GM10266 (cell line): ENCODE results near the gene KIAA0586.

Experiments used
- DNase-seq: peaks from one replicate; pipeline ENCODE4 v3.0.0; 2012; ENCODE audit errors: extremely low spot score
- TF ChIP-seq, protein P1 (sequence below): IDR thresholded peaks from 2 replicates; pipeline ENCODE4 v1.5.1; 2012; ENCODE audit warnings: mild to moderate bottlenecking, low read depth; ENCODE audit not compliant: control insufficient read depth, insufficient read depth; ENCODE audit errors: missing control alignments

KIAA0586 gene

DNA sequence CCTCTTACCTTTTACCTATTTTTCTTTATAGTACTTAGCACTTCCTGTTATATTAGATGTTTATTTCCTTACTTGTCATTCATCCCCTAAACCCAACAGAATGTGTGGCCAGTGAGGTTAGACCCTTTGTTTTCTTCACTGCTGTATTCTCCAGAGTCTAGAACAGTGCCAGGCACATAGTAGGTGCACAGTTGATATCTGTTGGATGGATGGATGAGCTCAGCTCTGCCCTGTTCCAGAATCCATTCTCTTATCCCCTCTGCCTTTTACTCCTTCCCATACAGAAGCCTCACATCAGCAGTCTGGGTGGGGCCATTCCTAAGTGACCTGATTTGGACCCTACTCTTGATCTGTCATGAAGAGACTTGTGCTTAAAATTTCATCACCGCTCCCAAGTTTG is 115.7 kb downstream of the KIAA0586 start:
- TF ChIP-seq, protein P1, sequence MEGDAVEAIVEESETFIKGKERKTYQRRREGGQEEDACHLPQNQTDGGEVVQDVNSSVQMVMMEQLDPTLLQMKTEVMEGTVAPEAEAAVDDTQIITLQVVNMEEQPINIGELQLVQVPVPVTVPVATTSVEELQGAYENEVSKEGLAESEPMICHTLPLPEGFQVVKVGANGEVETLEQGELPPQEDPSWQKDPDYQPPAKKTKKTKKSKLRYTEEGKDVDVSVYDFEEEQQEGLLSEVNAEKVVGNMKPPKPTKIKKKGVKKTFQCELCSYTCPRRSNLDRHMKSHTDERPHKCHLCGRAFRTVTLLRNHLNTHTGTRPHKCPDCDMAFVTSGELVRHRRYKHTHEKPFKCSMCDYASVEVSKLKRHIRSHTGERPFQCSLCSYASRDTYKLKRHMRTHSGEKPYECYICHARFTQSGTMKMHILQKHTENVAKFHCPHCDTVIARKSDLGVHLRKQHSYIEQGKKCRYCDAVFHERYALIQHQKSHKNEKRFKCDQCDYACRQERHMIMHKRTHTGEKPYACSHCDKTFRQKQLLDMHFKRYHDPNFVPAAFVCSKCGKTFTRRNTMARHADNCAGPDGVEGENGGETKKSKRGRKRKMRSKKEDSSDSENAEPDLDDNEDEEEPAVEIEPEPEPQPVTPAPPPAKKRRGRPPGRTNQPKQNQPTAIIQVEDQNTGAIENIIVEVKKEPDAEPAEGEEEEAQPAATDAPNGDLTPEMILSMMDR: no peak
- DNase-seq: no peak

DNA sequence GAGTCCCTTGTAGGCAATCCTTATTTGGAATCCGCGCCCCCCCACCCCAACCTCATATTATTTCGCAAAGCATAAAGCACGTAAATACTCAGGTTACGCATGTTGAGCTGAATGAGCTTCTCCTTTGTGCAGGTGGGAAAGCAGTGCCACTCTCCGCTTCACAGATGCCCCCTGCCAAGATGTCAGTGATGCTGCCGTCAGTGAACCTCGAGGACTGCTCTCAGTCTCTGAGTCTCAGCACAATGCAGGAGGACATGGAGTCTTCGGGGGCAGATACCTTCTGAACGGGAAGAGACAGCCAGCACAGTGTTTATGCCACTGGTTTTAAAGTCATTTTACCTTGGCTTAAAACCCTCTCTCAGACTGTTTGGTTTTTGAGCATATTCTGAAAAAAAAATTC is 120.1 kb downstream of the KIAA0586 start:
- TF ChIP-seq, protein P1: no peak
- no peak for DNase-seq

DNA sequence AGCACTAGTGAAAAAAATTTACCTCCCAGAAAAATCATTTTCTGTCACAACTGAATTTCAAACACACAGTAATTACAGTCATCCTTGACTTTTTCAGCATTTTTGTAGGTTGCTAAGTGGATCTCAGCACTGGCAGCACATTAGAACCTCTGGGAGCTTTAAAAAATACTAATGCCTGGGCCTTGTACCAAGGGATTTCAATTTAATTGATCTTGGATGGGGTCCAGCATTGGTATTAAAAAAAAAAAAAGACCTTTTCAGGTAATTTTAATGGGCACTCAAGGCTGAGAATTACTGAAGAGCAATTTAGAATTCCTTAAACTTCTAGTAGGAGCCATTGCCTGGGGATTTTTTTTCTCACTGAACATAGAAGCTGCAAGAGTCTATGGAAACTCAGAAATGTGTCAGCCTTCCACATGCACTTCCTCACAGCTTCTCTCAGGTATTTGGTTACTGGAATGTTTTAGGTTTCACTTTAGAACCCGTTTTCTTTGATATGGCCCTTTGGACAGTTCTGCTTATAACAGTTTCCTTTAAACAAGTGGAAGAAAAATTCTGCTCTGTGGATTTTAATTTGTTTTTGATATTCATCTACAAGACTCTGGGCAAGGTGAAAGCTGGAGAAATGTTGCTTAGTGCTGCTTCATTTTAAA is 121.7 kb downstream of the KIAA0586 start:
- DNase-seq: no peak
- TF ChIP-seq, protein P1: no peak

- no peak for DNase-seq
- TF ChIP-seq, protein P1: no peak
These were observed 126.4 kb downstream of the KIAA0586 start for GRCh38 chr14:58553959-58554358.

DNA sequence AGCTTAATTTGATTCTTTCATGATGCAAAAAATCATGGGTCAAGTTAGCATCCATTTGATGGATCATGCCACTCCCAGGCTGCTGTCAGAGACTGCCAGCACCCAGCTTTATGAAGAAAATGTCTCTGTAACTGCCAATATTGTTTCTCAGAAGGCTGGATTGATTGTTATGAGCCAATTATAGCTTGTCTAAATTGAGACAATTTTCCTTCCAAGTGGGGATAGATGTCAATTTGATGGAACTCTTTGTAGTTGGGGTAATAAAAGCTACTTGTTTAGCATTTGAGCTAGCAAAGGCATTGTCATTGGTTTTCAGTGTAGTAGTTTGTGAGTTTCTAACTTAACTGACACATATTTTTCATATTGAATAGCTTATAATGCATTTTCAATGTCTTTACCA is 128.1 kb downstream of the KIAA0586 start:
- TF ChIP-seq, protein P1: no peak
- no peak for DNase-seq

GRCh38 chr14:58557242-58557641 is 129.7 kb downstream of the KIAA0586 start:
- TF ChIP-seq, protein P1: no peak
- DNase-seq: no peak

DNA sequence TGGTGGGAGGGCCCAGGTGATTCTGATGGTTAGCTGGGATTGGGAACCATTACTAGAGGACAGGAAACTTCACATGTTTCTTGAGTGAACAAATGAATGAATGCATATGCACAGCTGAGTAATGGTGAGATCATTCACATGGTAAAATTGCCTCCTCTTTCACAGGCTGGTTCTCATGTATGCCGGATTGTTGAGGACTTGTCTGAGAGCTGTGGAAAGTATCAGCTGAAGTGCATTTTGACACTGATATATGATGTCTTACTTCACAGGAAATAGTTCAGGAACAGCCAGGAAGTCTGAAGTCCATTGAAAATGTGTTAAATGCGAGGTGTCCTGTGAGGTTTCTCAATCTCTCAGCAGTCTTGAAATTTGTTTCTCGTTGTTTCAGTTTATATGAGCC is 132.7 kb downstream of the KIAA0586 start:
- TF ChIP-seq, protein P1: no peak
- DNase-seq: no peak
